ENCODE results near the gene PDE7B.

- TF ChIP-seq POLR2AphosphoS5 (IDR thresholded peaks at IDR 0.05) = no peak
- TF ChIP-seq CTCF (IDR thresholded peaks at IDR 0.05) = no peak
- no peak for TF ChIP-seq EP300 (IDR thresholded peaks at IDR 0.05)
Measured at GRCh38 chr6:136076496-136076895, 225.0 kb downstream of the PDE7B start.
